Right lobe of liver (tissue), 4 donors: Measurements from ENCODE around the gene IRX5.

Experiments used
- POLR2A ChIP-seq: fragments of 450-650 bp; IDR thresholded peaks from one replicate; pipeline ENCODE4 v1.6.1; 2017; ENCODE audit warnings: antibody characterized with exemption, mild to moderate bottlenecking
- TF ChIP-seq, protein P1 (sequence below), 4 donors: fragments of 200-600 bp in 3 of 4; fragments of 450-650 bp in 1 of 4; IDR thresholded peaks; one replicate each; pipeline versions ENCODE4 v1.5.1 to v1.8.0; 2016 to 2022; ENCODE audit warnings: antibody characterized with exemption in 4 of 4, mild to moderate bottlenecking in 2 of 4
- donor health status: DM: no; HTN: no; CAD: no.
- donor health status: DM: no; HTN: no; CAD: no.
- donor health status: DM: no; HTN: yes; CAD: no.

DNA sequence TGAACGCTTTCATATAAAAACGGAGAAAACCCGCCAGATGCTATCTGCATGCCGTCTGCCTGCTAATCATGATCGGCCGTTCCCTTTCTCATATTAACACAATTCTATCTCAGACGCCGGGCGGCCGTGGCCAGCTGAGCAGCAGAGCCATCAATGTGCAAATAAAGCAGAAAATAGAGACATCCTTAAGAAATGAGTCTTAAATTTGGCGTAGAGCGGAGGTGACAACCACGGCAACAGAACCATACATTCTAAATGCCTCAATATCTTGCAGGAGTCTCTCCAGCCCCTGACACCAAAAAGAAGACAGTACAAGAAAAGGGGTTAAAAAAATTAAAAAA, 2.7 kb upstream of the IRX5 start:
- TF ChIP-seq, protein P1, sequence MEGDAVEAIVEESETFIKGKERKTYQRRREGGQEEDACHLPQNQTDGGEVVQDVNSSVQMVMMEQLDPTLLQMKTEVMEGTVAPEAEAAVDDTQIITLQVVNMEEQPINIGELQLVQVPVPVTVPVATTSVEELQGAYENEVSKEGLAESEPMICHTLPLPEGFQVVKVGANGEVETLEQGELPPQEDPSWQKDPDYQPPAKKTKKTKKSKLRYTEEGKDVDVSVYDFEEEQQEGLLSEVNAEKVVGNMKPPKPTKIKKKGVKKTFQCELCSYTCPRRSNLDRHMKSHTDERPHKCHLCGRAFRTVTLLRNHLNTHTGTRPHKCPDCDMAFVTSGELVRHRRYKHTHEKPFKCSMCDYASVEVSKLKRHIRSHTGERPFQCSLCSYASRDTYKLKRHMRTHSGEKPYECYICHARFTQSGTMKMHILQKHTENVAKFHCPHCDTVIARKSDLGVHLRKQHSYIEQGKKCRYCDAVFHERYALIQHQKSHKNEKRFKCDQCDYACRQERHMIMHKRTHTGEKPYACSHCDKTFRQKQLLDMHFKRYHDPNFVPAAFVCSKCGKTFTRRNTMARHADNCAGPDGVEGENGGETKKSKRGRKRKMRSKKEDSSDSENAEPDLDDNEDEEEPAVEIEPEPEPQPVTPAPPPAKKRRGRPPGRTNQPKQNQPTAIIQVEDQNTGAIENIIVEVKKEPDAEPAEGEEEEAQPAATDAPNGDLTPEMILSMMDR (IDR thresholded peaks at IDR 0.05), result no peak
- TF ChIP-seq POLR2A, result no peak
